SK-N-SH treated with all-trans-retinoic acid at 6 μM for 48 hours (cell line): ENCODE data around the gene SLC25A47.

Experiments
- ATAC-seq: fragments of 200-7000 bp; cut with Tn5 transposase; 3 replicates; pipeline ENCODE4 v1.9.1; 2020; ENCODE audit warnings: mild to moderate bottlenecking, moderate library complexity
- ARNTL ChIP-seq: fragments of 450-650 bp; formaldehyde crosslinking; IDR thresholded peaks from 2 replicates; pipeline ENCODE4 v1.5.0; 2020; ENCODE audit warnings: low read depth, mild to moderate bottlenecking, moderate library complexity, borderline replicate concordance
- BACH2 ChIP-seq: fragments of 250-450 bp; sonication (Bioruptor Pico); IDR thresholded peaks from 2 replicates; pipeline ENCODE4 v1.9.0; 2021; ENCODE audit warnings: mild to moderate bottlenecking, borderline replicate concordance
- CSDC2 ChIP-seq: fragments of 250-450 bp; sonication (Bioruptor Pico); IDR thresholded peaks from 2 replicates; pipeline ENCODE4 v1.5.0; 2020; ENCODE audit warnings: mild to moderate bottlenecking, moderate library complexity
- ESRRG ChIP-seq: fragments of 250-450 bp; sonication (Bioruptor Pico); IDR thresholded peaks from 2 replicates; pipeline ENCODE4 v1.6.1; 2021; ENCODE audit warnings: mild to moderate bottlenecking
- GLIS3 ChIP-seq: fragments of 250-450 bp; sonication (Bioruptor Pico); IDR thresholded peaks from 2 replicates; pipeline ENCODE4 v1.5.0; 2020; ENCODE audit warnings: mild to moderate bottlenecking, moderate library complexity
- ISL1 ChIP-seq: fragments of 250-450 bp; sonication (Bioruptor Pico); IDR thresholded peaks from 2 replicates; pipeline ENCODE4 v2.1.2; 2022; ENCODE audit warnings: mild to moderate bottlenecking, moderate library complexity
- OSR1 ChIP-seq: fragments of 250-450 bp; sonication (Bioruptor Pico); IDR thresholded peaks from 2 replicates; pipeline ENCODE4 v1.8.0; 2022; ENCODE audit warnings: moderate library complexity, mild to moderate bottlenecking, inconsistent platforms
- RARB ChIP-seq: fragments of 250-450 bp; sonication (Bioruptor Pico); IDR thresholded peaks from 2 replicates; pipeline ENCODE4 v1.8.0; 2021; ENCODE audit warnings: mild to moderate bottlenecking, moderate library complexity
- SNAI2 ChIP-seq: fragments of 250-450 bp; sonication (Bioruptor Pico); IDR thresholded peaks from 2 replicates; pipeline ENCODE4 v1.5.0; 2020; ENCODE audit warnings: mild to moderate bottlenecking, moderate library complexity
- TCF4 ChIP-seq: fragments of 250-450 bp; sonication (Bioruptor Pico); IDR thresholded peaks from 2 replicates; pipeline ENCODE4 v1.8.0; 2021; ENCODE audit warnings: mild to moderate bottlenecking, moderate library complexity, borderline replicate concordance
- ZC3H10 ChIP-seq: fragments of 250-450 bp; sonication (Bioruptor Pico); IDR thresholded peaks from 2 replicates; pipeline ENCODE4 v1.5.1; 2021; ENCODE audit warnings: mild to moderate bottlenecking, moderate library complexity
- ZNF565 ChIP-seq: fragments of 450-650 bp; formaldehyde crosslinking; conservative IDR thresholded peaks from 2 replicates; pipeline ENCODE4 v1.5.0; 2020; ENCODE audit warnings: low read depth, mild to moderate bottlenecking, moderate library complexity
- ZNF70 ChIP-seq: fragments of 450-650 bp; formaldehyde crosslinking; IDR thresholded peaks from 2 replicates; pipeline ENCODE4 v1.5.0; 2020; ENCODE audit warnings: mild to moderate bottlenecking, moderate library complexity
- ZNF8 ChIP-seq: fragments of 450-650 bp; formaldehyde crosslinking; IDR thresholded peaks from 2 replicates; pipeline ENCODE4 v1.5.0; 2020; ENCODE audit warnings: mild to moderate bottlenecking, moderate library complexity
- TF ChIP-seq, protein P1 (sequence below): fragments of 250-450 bp; sonication (Bioruptor Pico); IDR thresholded peaks from 2 replicates; pipeline ENCODE4 v1.5.0; 2020; ENCODE audit warnings: mild to moderate bottlenecking, moderate library complexity
- TF ChIP-seq, protein P2 (sequence below): fragments of 250-450 bp; sonication (Bioruptor Pico); IDR thresholded peaks from 2 replicates; pipeline ENCODE4 v1.8.0; 2020; ENCODE audit warnings: mild to moderate bottlenecking, moderate library complexity, borderline replicate concordance
- TF ChIP-seq, protein P3 (sequence below): fragments of 250-450 bp; sonication (Bioruptor Pico); IDR thresholded peaks from 2 replicates; pipeline ENCODE4 v1.5.1; 2020; ENCODE audit warnings: low read depth, mild to moderate bottlenecking, moderate library complexity

SLC25A47 gene

DNA sequence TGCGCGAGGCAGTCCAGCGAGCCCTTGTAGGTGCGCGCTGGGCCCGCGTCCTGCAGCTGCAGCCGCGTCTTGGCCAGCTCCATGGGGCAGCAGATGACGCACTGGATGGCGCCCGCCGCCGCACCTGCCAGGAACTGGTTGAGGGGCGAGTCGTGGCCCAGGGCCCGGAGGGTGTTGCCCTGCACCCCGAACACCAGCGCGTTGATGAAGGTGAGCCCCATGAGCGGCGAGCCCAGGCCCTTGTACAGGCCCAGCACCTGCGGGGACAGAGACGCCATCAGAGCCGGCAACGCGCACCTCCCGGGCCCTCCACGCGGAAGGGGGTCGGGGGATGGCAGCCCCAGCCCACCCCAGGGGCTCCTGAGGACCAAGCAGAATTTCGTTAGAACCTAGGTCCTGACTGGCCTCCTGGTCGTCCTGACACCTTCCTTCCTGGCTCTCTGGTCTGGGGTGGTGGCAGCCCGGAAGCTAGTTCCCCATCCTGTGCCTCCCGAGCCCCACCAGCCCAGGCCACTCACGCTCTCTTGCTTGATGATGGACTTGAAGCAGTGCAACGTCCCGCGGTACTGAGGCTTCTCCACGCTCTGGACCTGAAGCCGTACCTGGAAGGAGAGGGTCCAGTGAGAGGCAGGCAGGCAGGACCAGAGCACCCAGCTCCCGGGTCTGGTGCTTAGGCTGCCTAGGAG is 30.2 kb upstream of the SLC25A47 start:
- ATAC-seq, result no peak

DNA sequence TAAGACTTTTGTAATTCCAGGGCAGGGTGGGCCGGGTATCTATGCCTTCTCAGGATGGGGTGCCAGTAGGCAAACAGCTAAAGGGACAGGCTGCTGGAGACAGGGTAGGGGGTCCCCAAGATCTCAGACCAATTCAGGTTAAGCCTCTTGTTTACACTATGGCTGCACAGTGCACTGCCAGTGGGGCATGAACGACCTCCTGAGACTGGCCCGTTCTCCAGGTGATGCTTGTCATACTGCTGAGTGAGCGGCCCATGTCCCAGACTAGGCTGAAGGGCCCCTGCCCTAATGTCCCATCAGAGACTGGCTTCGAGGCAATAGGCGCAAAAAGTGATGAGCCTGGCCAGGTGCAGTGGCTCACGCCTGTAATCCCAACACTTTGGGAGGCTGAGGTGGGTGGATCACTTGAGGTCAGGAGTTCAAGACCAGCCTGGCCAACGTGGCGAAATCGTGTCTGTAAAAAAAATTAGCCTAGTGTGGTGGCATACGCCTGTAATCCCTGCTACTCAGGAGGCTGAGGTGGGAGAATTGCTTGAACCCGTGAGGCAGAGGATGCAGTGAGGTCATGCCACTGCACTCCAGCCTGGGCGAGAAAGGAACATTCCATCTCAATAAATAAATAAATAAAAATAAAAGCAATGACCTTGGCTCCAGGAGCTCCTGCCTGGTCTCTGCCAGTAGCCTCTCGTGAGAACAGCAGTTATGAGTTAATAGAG is 29.5 kb upstream of the SLC25A47 start:
- ATAC-seq, result no peak
- TF ChIP-seq ARNTL (CRISPR knock-in tag), result no peak
- no peak for TF ChIP-seq ZNF8 (CRISPR knock-in tag)
- TF ChIP-seq SNAI2, result no peak
- TF ChIP-seq, protein P1, sequence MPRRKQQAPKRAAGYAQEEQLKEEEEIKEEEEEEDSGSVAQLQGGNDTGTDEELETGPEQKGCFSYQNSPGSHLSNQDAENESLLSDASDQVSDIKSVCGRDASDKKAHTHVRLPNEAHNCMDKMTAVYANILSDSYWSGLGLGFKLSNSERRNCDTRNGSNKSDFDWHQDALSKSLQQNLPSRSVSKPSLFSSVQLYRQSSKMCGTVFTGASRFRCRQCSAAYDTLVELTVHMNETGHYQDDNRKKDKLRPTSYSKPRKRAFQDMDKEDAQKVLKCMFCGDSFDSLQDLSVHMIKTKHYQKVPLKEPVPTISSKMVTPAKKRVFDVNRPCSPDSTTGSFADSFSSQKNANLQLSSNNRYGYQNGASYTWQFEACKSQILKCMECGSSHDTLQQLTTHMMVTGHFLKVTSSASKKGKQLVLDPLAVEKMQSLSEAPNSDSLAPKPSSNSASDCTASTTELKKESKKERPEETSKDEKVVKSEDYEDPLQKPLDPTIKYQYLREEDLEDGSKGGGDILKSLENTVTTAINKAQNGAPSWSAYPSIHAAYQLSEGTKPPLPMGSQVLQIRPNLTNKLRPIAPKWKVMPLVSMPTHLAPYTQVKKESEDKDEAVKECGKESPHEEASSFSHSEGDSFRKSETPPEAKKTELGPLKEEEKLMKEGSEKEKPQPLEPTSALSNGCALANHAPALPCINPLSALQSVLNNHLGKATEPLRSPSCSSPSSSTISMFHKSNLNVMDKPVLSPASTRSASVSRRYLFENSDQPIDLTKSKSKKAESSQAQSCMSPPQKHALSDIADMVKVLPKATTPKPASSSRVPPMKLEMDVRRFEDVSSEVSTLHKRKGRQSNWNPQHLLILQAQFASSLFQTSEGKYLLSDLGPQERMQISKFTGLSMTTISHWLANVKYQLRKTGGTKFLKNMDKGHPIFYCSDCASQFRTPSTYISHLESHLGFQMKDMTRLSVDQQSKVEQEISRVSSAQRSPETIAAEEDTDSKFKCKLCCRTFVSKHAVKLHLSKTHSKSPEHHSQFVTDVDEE (CRISPR knock-in tag), result no peak
- TF ChIP-seq ZC3H10, result no peak
- TF ChIP-seq, protein P2, sequence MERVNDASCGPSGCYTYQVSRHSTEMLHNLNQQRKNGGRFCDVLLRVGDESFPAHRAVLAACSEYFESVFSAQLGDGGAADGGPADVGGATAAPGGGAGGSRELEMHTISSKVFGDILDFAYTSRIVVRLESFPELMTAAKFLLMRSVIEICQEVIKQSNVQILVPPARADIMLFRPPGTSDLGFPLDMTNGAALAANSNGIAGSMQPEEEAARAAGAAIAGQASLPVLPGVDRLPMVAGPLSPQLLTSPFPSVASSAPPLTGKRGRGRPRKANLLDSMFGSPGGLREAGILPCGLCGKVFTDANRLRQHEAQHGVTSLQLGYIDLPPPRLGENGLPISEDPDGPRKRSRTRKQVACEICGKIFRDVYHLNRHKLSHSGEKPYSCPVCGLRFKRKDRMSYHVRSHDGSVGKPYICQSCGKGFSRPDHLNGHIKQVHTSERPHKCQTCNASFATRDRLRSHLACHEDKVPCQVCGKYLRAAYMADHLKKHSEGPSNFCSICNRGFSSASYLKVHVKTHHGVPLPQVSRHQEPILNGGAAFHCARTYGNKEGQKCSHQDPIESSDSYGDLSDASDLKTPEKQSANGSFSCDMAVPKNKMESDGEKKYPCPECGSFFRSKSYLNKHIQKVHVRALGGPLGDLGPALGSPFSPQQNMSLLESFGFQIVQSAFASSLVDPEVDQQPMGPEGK (CRISPR knock-in tag), result no peak
- TF ChIP-seq RARB, result no peak
- TF ChIP-seq CSDC2 (CRISPR knock-in tag), result no peak
- no peak for TF ChIP-seq ZNF70 (CRISPR knock-in tag)
- TF ChIP-seq TCF4, result no peak
- TF ChIP-seq BACH2 (CRISPR knock-in tag), result no peak
- no peak for TF ChIP-seq ESRRG

More for the DNA sequence above, 30.2 kb upstream of the SLC25A47 start:
- TF ChIP-seq ISL1 (CRISPR knock-in tag) (no peak), TCF4 (no peak), ZNF565 (CRISPR knock-in tag) (no peak), ESRRG (no peak), OSR1 (no peak), ZNF8 (CRISPR knock-in tag) (no peak), CSDC2 (CRISPR knock-in tag) (no peak), GLIS3 (no peak)
- TF ChIP-seq, protein P1 (CRISPR knock-in tag), result no peak
- TF ChIP-seq, protein P3, sequence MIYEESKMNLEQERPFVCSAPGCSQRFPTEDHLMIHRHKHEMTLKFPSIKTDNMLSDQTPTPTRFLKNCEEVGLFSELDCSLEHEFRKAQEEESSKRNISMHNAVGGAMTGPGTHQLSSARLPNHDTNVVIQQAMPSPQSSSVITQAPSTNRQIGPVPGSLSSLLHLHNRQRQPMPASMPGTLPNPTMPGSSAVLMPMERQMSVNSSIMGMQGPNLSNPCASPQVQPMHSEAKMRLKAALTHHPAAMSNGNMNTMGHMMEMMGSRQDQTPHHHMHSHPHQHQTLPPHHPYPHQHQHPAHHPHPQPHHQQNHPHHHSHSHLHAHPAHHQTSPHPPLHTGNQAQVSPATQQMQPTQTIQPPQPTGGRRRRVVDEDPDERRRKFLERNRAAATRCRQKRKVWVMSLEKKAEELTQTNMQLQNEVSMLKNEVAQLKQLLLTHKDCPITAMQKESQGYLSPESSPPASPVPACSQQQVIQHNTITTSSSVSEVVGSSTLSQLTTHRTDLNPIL, result no peak
- TF ChIP-seq, all 23 proteins: peak for 0

DNA sequence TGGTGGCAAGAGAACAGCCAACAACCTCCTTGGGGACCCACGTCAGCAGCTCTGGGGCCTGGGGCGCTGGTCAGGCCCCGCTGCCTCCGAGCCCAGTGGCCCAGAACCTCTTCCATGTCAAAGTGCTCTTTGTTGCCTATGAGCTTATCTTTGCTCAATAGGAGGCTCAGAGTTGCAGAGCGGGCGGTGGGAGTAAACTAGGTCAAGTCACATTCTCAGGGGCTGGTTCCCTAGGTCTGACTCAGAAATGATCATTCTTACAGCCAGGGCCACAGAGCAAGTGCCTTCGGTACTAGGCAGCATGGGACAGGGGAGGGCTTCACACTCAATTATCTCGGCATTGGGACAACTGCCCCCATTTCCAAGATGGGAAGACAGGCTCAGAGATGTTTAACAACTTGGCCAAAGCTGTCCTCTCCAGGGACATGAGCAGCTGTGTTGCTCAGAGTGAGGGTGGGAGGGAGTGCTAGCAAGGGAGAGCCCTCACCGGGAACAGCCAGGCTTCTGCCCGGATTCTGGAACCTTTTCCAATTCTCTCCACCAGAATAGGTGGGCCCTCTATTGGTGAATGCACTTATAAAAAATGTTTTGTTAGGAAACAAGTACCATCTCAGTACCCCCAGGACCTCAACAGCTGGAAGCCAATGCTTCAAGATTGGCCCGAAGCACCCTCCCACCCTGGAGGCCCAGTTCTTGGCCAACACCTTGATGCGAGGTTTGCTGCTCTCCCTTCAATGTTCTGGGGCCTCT is 28.8 kb upstream of the SLC25A47 start:
- ATAC-seq, result no peak
- TF ChIP-seq GLIS3, result no peak
- no peak for TF ChIP-seq ARNTL (CRISPR knock-in tag)
- no peak for TF ChIP-seq ESRRG
- TF ChIP-seq, protein P2 (CRISPR knock-in tag), result no peak
